NCI-H2029 treated with DMSO at 0.1 percent for 48 hours (cell line): ENCODE results near the gene KLK10.

Experiments used
- DNase-seq: peaks from one replicate; lab custom pipeline; 2025; lab: John Stamatoyannopoulos, UW

Gene KLK10, protein sequence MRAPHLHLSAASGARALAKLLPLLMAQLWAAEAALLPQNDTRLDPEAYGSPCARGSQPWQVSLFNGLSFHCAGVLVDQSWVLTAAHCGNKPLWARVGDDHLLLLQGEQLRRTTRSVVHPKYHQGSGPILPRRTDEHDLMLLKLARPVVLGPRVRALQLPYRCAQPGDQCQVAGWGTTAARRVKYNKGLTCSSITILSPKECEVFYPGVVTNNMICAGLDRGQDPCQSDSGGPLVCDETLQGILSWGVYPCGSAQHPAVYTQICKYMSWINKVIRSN

DNA sequence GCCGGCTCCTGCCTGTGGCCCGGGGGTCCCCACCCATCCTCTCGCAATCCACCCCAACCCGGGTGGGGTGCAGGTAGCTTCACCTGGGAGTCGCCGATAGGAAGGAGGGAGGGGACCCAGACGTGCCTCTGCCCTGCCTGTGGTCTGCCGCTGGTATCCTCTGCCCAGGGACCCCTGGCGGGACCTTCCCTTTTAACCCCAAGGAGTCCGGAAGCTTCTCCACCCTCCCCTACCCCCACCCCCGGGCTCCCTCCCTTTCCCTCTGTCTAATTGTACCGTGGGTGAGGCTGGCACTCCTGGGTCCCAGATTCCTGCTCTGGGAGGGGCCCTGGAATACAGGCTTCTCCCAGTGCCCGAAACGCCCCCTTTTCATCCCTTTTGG lies at the start of gene KLK10:
Gene KLK10, minus strand, starts transcription at position 166 of the 382 bp plus-strand sequence. CDS start 579 bp downstream, outside the sequence.
- no peak for DNase-seq

DNA sequence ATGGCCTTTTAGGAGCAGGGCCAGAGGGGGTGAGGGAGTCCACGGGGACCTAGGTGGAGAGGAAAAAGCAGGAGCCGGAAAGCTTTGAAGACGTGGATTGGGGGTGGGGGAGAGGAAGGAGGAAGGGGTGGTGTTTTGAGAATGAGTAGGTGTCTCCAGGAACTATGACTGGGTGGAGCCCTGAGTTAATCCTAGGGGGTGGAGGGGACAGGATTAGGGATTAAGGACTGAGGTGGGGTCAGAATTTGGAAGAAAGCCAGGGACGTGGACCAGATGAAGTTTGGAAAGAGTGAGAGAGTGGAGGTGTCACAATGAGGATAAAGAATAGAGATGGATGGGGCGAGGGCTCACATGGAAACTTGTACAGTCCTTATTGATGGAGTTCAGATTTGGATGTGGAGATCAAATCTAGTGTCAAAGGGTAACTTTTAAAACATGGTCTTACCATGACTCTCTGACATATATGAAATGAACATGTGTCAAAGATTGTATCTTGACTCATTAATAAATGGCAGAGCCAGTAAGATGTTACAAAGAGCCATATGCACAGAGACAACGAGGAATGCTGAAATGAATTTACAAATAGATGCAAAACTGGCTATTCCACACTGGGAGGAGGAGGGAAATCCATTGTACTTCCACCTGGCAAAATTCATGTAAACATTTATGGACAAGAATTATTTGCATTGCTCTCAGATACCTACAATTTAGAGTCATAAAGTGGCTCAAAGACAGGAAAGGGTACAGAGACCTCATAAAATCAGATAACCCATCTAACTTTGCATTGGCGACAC lies 47.1 kb upstream of the KLK10 start:
- DNase-seq, result no peak

DNA sequence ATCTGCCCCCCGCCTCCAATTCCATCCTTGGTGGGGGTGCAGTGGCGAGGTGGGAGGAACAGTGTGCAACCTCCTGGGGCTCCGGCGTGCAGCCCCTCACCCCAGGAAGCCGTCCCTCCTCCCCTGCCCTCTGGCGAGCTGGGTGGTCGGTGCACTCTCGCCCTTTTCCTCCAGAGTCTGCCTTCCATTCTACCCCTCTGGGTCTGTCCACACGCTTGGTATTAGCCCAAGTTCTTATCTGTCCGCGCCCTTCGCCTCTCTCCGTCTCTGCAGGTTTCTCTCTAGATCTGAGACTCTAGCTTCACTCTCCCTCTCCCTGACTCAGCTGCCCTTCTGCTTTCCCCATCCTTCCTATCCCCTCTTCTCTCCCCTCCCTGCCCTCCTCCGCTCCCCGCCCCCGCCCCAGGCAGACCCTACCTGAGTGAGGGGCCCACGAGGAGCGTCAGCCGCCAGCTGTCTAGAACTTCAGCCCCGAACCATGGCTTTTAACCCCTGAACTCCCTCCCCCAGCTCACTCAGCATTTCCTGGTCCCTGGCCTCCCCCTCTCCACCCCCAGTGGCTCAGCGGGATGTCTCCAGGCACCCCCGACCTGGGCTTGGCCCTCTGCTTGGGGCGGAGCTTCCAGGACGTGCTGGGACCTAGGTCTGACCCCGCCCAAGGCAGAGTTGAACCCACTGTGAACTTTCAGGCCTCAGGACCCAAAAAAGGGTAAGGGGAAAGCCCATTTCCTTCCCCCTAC lies 45.9 kb upstream of the KLK10 start:
- DNase-seq, result no peak

DNA sequence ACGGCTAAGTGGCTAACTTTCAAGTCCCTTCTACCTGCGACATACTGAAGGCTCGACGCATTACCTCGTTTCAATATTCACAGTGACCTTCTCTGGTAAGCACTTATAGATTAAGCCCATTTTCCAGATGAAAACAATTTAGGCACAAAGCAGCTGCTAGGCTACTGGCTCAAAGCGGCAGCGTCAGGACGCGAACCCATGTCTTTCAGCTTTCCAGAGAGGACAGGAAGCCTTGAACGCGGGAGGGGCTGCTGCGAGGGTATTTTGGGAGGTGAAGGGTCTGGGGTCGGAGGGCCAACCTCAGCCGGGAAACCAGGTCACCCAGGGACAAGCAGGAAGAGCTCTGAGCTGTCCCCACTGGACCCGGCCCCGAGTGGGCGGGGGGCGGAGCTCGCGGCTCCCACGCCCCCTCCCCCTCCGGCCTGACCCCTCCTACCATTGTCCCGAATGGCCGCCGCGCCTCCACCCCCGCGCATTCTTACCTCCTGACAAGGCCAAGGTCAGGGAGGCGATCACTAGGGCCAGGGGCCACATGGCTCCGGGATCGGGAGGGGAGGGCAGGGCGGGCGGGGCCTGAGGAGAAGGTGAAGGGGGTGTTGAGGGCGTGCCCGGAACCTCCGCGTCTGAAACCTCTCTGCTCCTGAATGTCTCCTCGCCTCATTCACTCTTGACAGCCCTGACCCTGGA lies 45.2 kb upstream of the KLK10 start, which contains the start of gene KLK13:
Gene KLK13, minus strand, starts transcription at position 559 of the 687 bp plus-strand sequence. Its CDS starts 25 bp downstream, at position 534.
- DNase-seq, result no peak

DNA sequence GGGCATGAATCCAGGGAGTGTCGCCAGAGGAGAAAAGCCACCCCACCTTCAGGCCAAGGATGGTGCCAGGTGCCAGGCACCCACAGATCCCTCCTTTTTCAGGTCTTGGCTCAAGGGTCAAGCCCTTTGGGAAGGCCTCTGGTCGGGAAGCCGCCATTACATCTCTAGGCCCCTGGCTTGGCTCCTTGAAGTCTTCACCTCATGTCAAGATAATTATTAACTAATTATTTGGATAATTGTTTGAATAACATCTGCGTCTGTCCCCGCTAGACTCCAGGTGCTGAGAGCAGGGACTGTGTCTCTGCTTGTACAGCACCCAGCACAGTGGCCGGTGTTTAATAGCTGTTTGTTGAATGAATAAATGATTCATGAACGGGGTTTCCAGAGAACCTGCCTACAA lies 44.2 kb upstream of the KLK10 start:
- DNase-seq, result no peak

DNA sequence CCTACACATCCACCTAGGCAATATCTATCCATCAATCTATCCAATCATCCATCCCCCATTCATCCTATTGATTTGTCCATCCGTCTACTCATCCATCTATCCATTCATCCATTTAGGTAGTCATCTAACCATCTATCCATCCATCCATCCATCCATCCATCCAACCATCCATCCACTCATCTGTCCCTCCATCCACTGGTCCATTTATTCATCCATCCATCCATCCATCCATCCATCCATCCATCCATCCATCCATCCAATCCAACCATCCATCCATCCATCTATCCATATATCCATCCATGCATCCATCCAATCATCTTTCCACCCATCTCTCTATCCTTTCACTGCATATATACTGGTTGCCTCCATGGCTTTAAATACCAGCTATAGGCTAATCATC lies 41.5 kb upstream of the KLK10 start:
- DNase-seq, result no peak

DNA sequence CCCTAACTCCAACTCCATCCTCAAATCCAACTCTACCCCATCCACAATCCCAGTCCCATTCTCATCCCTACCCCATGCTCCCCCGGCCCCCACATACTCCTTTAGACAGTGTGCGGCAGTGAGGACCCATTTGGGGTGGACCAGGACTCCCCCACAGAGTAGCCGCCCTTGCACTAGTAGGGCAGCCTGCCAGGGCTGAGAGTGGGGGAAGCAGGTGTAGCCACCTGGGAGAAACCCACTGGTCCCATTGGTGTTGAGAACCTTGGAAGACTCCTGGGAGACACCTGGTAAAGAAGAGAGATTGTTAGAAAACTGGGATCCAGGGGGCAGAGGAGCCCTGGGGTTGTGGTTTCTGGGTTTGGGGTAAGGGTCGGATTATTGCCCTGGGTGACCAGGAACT lies 40.8 kb upstream of the KLK10 start:
- DNase-seq, result no peak

DNA sequence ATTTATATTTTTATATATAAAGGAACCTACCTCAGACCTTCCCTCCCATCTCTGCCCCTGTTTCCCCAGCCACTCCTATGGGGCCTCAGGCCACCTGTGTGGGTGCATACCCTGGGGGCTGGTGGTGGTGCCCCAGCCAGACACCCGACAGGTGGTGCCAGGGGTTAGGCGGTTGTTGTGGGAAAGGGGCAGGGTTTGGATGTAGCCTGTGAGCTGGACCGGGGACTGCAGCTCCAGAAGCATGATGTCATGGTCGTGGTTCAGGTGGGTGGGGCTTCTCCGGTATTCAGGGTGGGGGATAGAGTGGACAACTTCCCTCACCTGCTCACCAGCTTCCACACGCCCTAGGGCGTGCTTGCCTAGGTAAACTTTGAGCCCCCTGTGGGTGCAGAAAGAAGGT lies 40.2 kb upstream of the KLK10 start:
- no peak for DNase-seq

DNA sequence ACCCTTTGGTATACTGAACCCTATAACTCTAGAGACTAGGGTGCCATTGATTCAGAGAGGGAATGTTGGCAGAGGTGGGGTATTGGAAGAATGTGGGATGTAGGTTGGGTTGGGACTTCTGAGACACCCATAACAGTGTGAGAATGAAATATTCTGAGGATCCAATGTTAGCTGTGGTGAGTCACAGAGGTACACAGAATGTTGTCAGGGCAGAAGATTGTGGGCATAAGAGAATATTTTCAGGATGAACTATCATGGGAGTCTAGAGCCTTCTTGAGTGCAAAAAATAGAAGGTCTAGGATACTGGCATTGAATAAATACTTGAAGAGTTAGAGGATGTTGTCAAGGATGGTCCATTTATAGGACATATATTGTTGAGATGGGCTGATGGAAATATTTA lies 36.4 kb upstream of the KLK10 start:
- no peak for DNase-seq

DNA sequence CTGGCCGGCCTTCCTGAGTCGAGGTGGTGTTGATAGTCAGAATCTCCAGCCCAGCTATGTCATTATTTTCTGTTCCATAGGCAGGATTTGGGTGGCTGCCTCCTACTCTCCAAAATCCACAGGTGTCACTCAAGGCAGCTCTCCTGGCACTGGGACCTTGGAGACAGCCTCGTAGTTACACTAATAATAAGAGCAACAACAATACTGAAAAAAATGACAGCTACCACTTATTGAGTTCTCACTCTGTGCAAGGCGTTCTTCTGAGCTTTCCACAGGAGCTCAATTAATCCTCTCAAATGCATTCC lies 27.5 kb upstream of the KLK10 start:
- DNase-seq, result peak; percentile 93

DNA sequence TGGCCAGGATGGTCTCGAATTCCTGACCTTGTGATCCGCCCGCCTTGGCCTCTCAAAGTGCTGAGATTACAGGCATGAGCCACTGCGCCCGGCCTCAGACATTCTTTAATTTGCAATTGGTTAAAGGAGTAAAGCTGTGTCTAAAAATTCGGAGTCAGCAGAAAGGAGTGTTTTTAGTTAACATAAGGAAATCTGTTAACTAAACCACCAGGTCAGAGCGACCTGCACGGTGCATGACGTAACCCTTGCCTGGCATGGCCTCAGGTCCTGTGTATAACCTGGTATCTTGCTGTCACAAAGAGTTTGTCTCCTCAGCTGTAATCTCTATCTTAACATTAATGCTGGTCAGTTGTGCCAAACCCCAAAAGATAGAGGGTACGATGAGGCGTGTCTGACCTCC lies 24.8 kb upstream of the KLK10 start:
- no peak for DNase-seq

DNA sequence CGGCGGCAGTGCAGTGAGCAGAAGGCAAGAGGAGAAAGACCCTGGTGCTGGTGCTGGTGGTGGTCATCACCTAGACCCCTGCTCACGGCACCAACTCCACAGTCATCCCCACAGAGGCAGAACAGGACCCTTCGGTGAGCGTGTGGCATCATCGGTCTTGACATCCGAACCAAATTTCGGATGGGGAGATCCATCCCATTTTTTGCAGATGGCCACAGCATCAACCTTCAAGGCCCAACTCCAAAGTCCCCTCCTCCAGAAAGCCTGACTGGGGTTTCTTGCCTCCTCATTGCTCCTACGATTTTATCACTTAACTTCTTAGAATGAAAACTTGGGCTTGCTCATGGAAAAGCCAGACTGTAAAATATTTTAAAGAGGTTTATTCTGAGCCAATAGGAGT lies 24.0 kb upstream of the KLK10 start:
- DNase-seq, result no peak

DNA sequence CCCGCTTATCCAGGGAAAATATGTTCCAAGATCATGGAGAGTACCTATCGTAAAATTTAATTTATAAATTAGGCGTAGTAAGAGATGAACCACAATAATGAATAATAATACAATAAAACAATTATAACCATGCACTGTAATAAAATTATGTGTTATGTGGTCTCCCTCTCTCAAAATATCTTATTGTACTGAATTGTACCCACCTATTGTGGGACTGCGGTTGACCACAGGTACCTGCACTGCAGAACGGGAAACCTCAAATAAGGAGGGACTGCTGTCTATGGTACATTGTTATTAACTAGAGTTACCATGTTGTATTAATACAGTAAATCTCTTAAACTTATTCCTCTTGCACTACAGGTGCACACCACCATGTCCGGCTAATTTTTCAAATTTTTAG lies 20.6 kb upstream of the KLK10 start:
- no peak for DNase-seq

DNA sequence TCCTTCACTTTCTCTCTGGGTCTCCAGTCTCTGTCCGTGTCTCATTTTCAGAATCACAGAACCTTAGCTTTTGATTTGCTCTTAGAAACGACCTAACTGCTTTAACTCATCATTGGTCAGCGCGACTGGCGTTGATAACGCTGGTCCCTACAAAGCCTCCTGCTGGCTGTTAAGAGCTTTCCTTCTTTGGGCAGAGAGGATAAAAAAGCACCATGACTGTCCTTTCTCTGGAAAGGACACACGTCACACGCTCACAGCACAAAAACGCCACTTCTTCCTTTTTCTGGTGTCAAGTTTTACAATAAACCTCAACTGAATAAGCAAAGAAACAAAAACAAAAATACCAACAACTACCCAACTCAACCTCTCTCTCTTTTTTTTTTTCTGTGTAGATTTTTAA lies 17.0 kb upstream of the KLK10 start:
- no peak for DNase-seq

DNA sequence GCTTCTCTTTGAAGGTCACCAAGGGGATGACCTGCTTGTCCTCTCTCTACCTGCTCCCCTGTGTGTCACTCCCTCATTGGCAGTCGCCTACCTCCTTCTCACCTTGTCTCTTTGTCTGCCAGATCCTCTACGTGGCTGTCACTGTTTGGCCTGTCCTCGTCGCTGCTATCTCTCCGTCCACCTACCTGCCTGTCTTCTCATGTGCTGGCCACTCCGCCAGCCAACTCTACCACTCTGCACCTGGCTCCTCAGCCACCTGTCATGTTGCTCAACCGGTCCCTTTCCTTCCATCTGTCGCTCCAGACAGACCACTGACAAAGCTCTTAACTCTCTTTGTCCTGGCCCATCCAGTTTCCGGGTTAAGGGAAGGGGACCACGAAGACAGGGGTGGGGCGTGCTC lies 15.2 kb upstream of the KLK10 start, which contains the start of gene KLK12:
Gene KLK12, minus strand, starts transcription at position 299 of the 400 bp plus-strand sequence. CDS start 381 bp downstream, outside the sequence.
- peak; percentile 94 for DNase-seq

DNA sequence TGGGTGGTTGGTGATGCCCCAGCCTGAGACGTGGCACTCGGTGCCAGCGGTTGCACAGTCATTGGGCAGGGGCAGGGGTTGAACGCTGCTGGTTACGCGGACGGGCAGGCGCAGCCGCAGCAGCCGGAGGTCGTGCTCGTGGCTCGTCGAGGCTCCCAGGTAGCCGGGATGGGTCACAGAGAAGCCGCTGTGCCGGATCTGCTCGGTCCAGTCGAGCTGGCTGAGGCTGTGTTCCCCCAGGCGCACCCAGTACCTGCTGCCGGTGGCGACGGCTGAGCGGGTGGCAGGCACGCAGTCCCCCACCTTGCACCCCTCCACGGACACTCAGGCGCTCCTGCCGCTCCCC lies 12.3 kb upstream of the KLK10 start:
- no peak for DNase-seq

DNA sequence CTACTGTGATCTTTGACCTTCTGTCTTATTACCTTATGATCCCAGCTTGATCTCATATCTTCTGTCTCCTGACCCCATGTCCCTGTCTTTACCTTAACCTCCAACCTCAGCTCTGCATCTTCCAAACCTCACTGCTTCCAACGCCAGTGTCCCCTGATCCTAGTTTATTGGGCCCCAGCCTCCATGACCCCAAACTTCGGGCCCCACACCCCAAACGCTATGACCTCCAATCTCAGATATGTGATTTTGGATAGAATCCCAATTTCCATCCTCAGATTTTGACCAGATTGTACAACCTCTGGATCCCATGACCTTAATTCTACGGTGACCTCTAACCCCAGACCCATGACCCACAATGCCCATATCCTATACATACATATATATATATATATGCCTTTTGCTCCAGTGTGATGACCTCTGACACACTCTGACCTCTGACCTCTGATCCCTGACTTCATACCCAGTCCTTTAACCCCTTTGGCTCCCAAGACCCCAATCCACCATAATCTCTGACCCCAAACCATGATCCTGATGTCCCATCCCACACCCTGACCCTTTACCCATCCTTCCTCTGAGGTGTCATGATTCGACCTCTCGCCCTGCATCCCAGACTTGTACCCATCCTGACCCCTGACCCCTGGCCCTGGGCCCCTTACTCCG lies 11.8 kb upstream of the KLK10 start:
- DNase-seq, result no peak

DNA sequence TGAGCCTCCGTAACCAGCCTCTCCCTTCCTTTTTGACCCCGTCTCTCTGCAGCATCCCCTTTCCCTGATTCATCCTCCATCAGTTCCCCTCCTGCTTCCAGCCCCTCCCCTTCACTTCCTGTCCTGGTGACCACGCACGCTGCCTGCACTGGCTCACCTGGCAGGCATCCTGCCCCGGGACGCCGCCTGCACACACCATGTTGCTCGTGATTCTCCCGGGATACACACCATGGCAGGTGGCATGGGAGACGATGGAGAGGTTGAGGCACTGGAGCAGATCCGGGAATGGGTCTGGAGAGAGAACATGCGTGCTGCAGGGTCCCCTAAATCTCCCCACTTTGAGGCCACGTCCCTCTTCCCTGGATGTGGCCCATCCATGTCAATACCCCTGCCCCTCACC lies 11.1 kb upstream of the KLK10 start:
- DNase-seq, result no peak

DNA sequence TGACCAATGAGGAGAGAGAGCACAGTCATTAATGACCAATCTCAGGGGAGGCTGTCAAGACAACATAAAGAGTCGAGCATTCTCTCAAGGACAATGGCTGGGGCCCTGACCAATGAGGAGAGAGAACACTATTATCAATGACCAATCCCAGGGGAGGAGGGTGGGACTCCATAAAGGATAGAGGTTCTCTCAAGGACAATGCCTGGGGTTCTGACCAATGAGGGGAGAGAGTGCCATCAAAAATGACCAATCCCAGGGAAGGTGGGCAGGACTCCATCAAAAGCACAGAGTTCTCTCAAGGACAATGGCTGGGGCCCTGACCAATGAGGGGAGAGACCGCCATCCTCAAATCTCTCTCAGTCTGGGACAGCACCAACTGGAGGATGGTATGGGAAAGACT lies 10.2 kb upstream of the KLK10 start:
- no peak for DNase-seq

DNA sequence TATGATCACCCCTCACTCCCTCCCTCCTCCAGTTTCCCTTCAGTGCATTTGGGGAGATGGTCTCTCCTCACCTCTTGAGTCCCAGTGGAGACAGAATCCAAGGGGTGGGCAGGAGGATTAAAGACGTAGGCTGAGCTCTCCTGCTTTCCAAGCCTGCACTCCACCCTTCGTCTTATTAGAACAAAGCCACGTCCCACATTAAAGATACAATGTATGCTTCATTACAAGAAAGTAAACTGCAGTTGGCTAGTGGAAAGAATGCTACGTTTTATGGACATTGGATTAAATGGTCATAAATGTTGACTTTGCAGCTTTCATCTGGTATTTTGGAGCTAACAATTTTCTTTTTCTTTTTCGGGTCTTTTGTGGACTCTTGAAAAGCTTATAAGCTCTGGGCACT lies 8.4 kb upstream of the KLK10 start:
- DNase-seq, result peak; percentile 27

DNA sequence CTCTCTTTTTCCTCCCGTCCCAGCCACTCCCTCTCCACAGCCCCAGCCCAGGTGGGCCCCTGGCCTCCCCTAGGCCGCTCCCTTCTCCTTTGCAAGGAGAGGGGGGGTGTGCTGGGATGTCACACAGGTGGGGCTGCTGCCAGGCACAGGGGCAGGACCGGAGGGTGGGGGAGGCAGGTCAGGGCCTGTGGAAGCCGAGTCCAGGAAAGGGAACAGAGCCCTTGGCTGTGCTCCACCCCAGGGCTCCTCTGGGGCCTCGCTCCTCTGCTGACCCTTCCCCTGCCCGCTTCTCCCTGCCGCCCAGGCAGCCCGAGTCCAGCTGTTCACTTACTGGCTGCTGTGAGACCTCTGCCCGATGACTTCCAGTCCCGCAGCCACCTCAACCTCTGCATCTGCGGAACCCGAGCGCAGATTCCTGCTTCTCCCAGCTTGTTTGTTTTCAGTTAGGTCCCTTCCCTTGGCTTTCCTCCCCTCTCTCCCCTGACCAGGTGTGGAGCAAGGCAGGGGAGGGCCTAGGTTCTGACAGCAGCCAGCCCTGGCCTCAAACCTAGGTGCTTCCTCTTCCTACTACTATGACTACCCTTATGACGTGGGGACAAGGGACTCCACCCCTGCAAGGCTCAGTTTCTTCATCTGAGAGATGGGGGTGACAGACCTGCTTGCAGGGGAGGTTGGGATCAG lies 7.8 kb upstream of the KLK10 start:
- peak; percentile 61 for DNase-seq

DNA sequence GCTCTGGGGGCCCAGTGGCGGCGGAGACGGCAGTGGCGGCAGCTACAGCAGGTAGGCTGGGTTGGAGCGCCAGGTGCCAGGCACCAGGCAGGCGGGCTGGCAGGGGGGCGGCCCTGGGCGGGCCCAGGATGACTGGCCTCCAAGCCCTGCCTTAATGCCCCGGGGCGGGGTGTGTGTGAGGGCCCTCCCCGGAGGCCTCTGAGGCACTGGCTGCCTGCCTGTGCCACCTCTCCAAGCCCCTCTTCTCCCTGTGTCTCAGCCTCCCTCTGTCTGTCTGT lies 7.0 kb upstream of the KLK10 start, which contains the start of gene KLK11:
Gene KLK11, minus strand, starts transcription at position 63 of the 278 bp plus-strand sequence. CDS start 985 bp downstream, outside the sequence.
- DNase-seq, result peak; percentile 85
